Neural cell (in vitro differentiated cells): ENCODE measurements around the gene TNFRSF13B. TPM values are rescaled to one million over a fixed set of nuclear protein-coding genes. Genes with fewer than 3 reads are reported as not detected.

Source experiments
- H2AFZ ChIP-seq: fragments of 200-600, 300-800 bp; sonication (generic), shearing (Covaris generic); 2 replicates; pipeline ENCODE4 v1.6.0; 2014; ENCODE audit warnings: low read depth, mild to moderate bottlenecking, antibody characterized with exemption, low read length, moderate library complexity
- H3F3A ChIP-seq: fragments of 200-600 bp; shearing (Covaris generic); 2 replicates; pipeline ENCODE4 v1.6.1; 2016; ENCODE audit warnings: mild to moderate bottlenecking, moderate library complexity, mixed read lengths, antibody characterized with exemption, low read length; ENCODE audit not compliant: insufficient read depth, poor library complexity, severe bottlenecking
- H3K27ac ChIP-seq: fragments of 200-600, 300-800 bp; sonication (generic), shearing (Covaris generic); 2 replicates; pipeline ENCODE4 v1.5.1; 2014; ENCODE audit warnings: mild to moderate bottlenecking, low read length, moderate library complexity
- H3K27me3 ChIP-seq: fragments of 300-800, 200-600 bp; sonication (generic), shearing (Covaris generic); 2 replicates; pipeline ENCODE4 v1.6.0; 2014; ENCODE audit warnings: mild to moderate bottlenecking, low read depth, low read length, moderate library complexity; ENCODE audit not compliant: insufficient read depth
- H3K36me3 ChIP-seq: fragments of 300-800, 200-600 bp; sonication (generic), shearing (Covaris generic); 2 replicates; pipeline ENCODE4 v1.5.1; 2014; ENCODE audit warnings: mild to moderate bottlenecking, antibody characterized with exemption, low read length, moderate library complexity; ENCODE audit not compliant: insufficient read depth
- H3K4me2 ChIP-seq: fragments of 300-800, 200-600 bp; sonication (generic), shearing (Covaris generic); 2 replicates; pipeline ENCODE4 v1.6.0; 2014; ENCODE audit warnings: mild to moderate bottlenecking, low read length
- H3K4me3 ChIP-seq: fragments of 300-800, 200-600 bp; sonication (generic), shearing (Covaris generic); 2 replicates; pipeline ENCODE4 v1.5.1; 2014; ENCODE audit warnings: mild to moderate bottlenecking, low read length, moderate library complexity
- H3K79me2 ChIP-seq: fragments of 200-600 bp; shearing (Covaris generic); replicated peaks from 2 replicates; pipeline ENCODE4 v1.6.0; 2014; ENCODE audit warnings: mild to moderate bottlenecking, low read length, moderate library complexity; ENCODE audit not compliant: insufficient read depth
- H3K9ac ChIP-seq: fragments of 300-800, 200-600 bp; sonication (generic), shearing (Covaris generic); 2 replicates; pipeline ENCODE4 v1.6.1; 2016; ENCODE audit warnings: mild to moderate bottlenecking, low read length, mixed read lengths
- H3K9me2 ChIP-seq: fragments of 200-600 bp; shearing (Covaris generic); 2 replicates; pipeline ENCODE4 v1.6.1; 2016; ENCODE audit warnings: mild to moderate bottlenecking, low read length, mixed read lengths; ENCODE audit not compliant: insufficient read depth
- H3K9me3 ChIP-seq: fragments of 200-600, 300-800 bp; sonication (generic), shearing (Covaris generic); 2 replicates; pipeline ENCODE4 v1.6.1; 2016; ENCODE audit warnings: mild to moderate bottlenecking, mixed run types, low read length, moderate library complexity, mixed read lengths
- H4K20me1 ChIP-seq: fragments of 200-600 bp; shearing (Covaris generic); 2 replicates; pipeline ENCODE4 v1.6.1; 2016; ENCODE audit warnings: mild to moderate bottlenecking, mixed run types; ENCODE audit not compliant: insufficient read depth
- EP300 ChIP-seq: fragments of 450-650 bp; conservative IDR thresholded peaks from 2 replicates; pipeline ENCODE4 v1.6.1; 2014; ENCODE audit warnings: antibody characterized with exemption, mild to moderate bottlenecking, moderate library complexity; ENCODE audit not compliant: poor library complexity, severe bottlenecking
- EZH2 ChIP-seq: fragments of 200-600, 300-800 bp; shearing (Covaris generic), sonication (generic); IDR thresholded peaks from 2 replicates; pipeline ENCODE4 v1.6.1; 2014; ENCODE audit warnings: antibody characterized with exemption, low read length, borderline replicate concordance, mild to moderate bottlenecking; ENCODE audit not compliant: insufficient read depth, poor library complexity, severe bottlenecking
- MXI1 ChIP-seq: fragments of 450-650 bp; conservative IDR thresholded peaks from 2 replicates; pipeline ENCODE4 v1.6.1; 2014; ENCODE audit warnings: antibody characterized with exemption, mild to moderate bottlenecking; ENCODE audit not compliant: poor library complexity, severe bottlenecking
- POLR2AphosphoS5 ChIP-seq: IDR thresholded peaks from 2 replicates; pipeline ENCODE4 v1.6.1; 2012
- RAD21 ChIP-seq: fragments of 450-650 bp; conservative IDR thresholded peaks from 2 replicates; pipeline ENCODE4 v1.6.1; 2014; ENCODE audit warnings: antibody characterized with exemption, mild to moderate bottlenecking, moderate library complexity
- SMC3 ChIP-seq: fragments of 450-650 bp; conservative IDR thresholded peaks from 2 replicates; pipeline ENCODE4 v1.6.1; 2014; ENCODE audit warnings: antibody characterized with exemption, mild to moderate bottlenecking, moderate library complexity; ENCODE audit not compliant: poor library complexity
- TAF1 ChIP-seq: IDR thresholded peaks from 2 replicates; pipeline ENCODE4 v1.6.1; 2012; ENCODE audit warnings: low read depth
- polyA plus RNA-seq: library from polyadenylated mRNA; depleted of rRNA; stranded (reverse); fragments of >200 nt; gene quantifications from 2 replicates; pipeline ENCODE4 v1.2.3, GENCODE V29; 2014
- TF ChIP-seq, protein P1 (sequence below): IDR thresholded peaks from 2 replicates; pipeline ENCODE4 v1.6.1; 2012; ENCODE audit warnings: borderline replicate concordance
- TF ChIP-seq, protein P2 (sequence below): fragments of 450-650 bp; IDR thresholded peaks from 2 replicates; pipeline ENCODE4 v1.5.1; 2014; ENCODE audit warnings: antibody characterized with exemption, mild to moderate bottlenecking, moderate library complexity; ENCODE audit not compliant: poor library complexity, severe bottlenecking

TNFRSF13B gene
- polyA plus RNA-seq, 1 donor from 2014 or later, result not detected

DNA sequence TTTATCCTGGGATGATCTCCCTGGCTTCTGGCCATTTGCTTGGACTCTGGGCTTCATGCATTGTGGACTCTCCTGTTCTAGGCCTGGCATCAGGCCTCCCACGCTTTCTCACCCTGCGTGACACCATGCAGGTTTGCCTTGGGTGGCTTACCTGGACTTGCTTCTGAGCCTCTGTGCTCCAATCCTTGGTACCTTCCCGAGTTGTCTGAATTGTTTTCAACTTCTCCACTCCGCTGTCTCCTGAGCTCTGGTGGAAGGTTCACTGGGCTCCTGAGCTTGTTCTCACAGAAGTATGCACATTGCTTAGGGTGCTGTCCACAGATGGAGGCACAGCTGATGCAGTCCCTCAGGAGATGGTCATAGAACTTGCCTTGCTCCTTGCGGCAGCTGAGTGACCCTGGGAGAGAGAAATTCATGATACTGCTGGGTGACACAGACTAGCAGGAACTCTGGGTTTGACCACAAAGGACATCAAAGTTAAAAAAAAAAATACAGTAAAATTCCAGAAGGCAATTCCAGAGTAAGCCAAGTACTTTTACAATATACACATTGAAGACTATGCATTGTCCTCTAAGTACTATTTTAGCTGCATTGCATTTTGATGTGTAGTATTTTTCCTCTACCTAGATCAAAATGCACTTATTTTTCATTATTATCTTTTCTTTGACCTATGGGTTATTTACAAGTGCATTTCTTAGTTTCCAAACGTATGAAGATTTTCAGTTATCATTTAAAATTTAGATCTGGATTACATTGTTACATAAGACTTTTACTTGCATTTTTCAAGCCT lies 23.1 kb downstream of the TNFRSF13B start:
- no peaks in the 10 kb centered on the region for H3K27me3 ChIP-seq
- no peak overlapping the region for H3K27ac ChIP-seq
- H3K9me2 ChIP-seq, result no peaks in the 10 kb centered on the region
- no peaks in the 10 kb centered on the region for H3K9me3 ChIP-seq
- H2AFZ ChIP-seq, result no peak overlapping the region
- no peaks in the 10 kb centered on the region for H3F3A ChIP-seq
- TF ChIP-seq TAF1 (no peak), MXI1 (no peak), EP300 (no peak), SMC3 (no peak), EZH2 (no peak), POLR2AphosphoS5 (no peak), RAD21 (no peak)
- TF ChIP-seq, protein P1, sequence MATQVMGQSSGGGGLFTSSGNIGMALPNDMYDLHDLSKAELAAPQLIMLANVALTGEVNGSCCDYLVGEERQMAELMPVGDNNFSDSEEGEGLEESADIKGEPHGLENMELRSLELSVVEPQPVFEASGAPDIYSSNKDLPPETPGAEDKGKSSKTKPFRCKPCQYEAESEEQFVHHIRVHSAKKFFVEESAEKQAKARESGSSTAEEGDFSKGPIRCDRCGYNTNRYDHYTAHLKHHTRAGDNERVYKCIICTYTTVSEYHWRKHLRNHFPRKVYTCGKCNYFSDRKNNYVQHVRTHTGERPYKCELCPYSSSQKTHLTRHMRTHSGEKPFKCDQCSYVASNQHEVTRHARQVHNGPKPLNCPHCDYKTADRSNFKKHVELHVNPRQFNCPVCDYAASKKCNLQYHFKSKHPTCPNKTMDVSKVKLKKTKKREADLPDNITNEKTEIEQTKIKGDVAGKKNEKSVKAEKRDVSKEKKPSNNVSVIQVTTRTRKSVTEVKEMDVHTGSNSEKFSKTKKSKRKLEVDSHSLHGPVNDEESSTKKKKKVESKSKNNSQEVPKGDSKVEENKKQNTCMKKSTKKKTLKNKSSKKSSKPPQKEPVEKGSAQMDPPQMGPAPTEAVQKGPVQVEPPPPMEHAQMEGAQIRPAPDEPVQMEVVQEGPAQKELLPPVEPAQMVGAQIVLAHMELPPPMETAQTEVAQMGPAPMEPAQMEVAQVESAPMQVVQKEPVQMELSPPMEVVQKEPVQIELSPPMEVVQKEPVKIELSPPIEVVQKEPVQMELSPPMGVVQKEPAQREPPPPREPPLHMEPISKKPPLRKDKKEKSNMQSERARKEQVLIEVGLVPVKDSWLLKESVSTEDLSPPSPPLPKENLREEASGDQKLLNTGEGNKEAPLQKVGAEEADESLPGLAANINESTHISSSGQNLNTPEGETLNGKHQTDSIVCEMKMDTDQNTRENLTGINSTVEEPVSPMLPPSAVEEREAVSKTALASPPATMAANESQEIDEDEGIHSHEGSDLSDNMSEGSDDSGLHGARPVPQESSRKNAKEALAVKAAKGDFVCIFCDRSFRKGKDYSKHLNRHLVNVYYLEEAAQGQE, result no peak
- TF ChIP-seq, protein P2, sequence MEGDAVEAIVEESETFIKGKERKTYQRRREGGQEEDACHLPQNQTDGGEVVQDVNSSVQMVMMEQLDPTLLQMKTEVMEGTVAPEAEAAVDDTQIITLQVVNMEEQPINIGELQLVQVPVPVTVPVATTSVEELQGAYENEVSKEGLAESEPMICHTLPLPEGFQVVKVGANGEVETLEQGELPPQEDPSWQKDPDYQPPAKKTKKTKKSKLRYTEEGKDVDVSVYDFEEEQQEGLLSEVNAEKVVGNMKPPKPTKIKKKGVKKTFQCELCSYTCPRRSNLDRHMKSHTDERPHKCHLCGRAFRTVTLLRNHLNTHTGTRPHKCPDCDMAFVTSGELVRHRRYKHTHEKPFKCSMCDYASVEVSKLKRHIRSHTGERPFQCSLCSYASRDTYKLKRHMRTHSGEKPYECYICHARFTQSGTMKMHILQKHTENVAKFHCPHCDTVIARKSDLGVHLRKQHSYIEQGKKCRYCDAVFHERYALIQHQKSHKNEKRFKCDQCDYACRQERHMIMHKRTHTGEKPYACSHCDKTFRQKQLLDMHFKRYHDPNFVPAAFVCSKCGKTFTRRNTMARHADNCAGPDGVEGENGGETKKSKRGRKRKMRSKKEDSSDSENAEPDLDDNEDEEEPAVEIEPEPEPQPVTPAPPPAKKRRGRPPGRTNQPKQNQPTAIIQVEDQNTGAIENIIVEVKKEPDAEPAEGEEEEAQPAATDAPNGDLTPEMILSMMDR, result no peak
- H3K36me3 ChIP-seq, result no peaks in the 10 kb centered on the region
- H3K4me3 ChIP-seq, result no peak overlapping the region
- H3K79me2 ChIP-seq, result no peaks in the 10 kb centered on the region
- H4K20me1 ChIP-seq, result no peaks in the 10 kb centered on the region
- no peak overlapping the region for H3K4me2 ChIP-seq
- no peak overlapping the region for H3K9ac ChIP-seq

DNA sequence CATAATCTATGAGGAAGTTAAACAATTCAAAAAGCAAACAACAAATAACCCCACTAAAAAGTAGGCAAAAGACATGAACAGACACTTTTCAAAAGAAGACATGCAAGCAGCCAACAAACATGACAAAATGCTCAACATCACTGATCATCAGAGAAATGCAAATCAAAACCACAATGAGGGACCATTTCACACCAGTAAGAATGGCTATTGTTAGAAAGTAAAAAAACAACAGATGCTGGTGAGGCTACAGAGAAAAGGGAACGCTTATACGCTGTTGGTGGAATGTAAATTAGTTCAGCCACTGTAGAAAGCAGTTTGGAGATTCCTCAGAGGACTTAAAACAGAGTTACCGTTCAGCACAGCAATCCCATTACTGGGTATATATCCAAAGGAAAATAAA lies 24.4 kb downstream of the TNFRSF13B start:
- Histone ChIP-seq H3K27me3 (no peaks in the 10 kb centered on the region), H3K36me3 (no peaks in the 10 kb centered on the region), H3K9ac (no peak overlapping the region), H3K4me3 (no peak overlapping the region), H3K9me2 (no peaks in the 10 kb centered on the region), H2AFZ (no peak overlapping the region), H3F3A (no peaks in the 10 kb centered on the region), H3K9me3 (no peaks in the 10 kb centered on the region), H3K79me2 (no peaks in the 10 kb centered on the region), H4K20me1 (no peaks in the 10 kb centered on the region), H3K4me2 (no peak overlapping the region), H3K27ac (no peak overlapping the region)
- TF ChIP-seq EZH2, result no peak
- no peak for TF ChIP-seq RAD21
- no peak for TF ChIP-seq TAF1
- no peak for TF ChIP-seq SMC3
- TF ChIP-seq, protein P2, result no peak
- TF ChIP-seq MXI1, result no peak
- TF ChIP-seq POLR2AphosphoS5, result no peak
- TF ChIP-seq EP300, result no peak
- TF ChIP-seq, protein P1, result no peak
